ENCODE measurements around the gene CUL9. TPM values are rescaled to one million over a fixed set of nuclear protein-coding genes. Genes with fewer than 3 reads are reported as not detected.
"Not testable (repeated sequence)": the region's sequence is repeated elsewhere in the genome, so short reads cannot be mapped to it uniquely, and the experiment has no call there.

CUL9 gene
- 14.1 and 25.9 TPM in 2 replicates for total RNA-seq (ENCODE audit: low replicate concordance)

DNA sequence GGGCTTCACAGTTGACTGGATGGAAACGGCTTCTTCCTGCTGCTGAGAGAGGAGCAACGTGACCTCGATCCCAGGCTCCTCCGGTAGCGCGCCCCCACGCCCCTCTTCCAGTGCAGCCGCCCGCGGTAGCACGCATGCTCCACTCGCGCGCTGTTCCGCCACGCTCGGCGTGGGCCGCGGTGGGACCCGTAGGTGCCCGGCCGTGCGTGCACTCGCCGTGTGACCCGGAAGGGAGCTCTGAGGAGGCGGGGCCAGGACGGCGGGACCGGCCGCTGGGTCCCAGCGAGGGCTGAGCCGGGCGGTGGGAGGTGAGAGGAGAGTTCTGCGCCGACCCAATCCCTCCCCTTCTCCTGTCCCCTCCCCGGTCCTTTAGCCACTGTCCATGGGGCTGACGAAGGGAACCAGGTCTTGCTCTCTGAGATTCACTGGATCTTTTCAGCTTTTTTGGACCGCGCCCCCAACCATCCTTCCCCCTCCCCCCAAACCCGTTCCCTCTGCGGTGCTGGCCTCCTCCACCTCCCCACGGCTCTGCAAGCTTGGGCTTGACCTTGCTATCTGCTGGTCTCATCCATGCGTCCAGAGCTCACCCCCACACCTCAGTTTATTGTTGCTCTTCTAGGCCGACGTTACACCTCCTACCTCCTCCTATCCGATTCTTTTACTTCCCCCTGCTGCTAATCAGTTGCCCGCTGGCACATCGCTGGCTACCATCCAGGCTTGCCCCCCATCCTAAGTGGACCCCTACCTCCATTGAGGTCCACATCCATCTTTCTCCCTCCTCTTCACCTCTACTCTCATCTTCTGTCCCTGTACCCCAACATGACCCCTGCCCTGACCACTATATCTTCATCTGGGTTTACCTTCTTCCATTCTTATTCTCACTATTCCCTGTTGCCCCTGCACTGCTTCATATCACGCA lies at the start of gene CUL9:
Gene CUL9 (plus strand): TSS at position 255 of the 919 bp plus-strand sequence. CDS start 2,115 bp downstream, outside the sequence.
- Mint-ChIP-seq H3K36me3 (peaks cover 14% of the 10 kb centered on the region), H3K9me3 (no peaks in the 10 kb centered on the region), H3K4me3 (peak within 1 kb of the TSS; percentile 89), H3K27me3 (ENCODE audit: insufficient read depth, low read depth) (peaks cover 7% of the 10 kb centered on the region), H3K4me1 (peaks cover 20% of the 10 kb centered on the region), H3K27ac (peak within 1 kb of the TSS; percentile 23)
- Histone ChIP-seq H3K79me2 (ENCODE audit: low read depth) (no peaks in the 10 kb centered on the region), H2AFZ (replicated peaks) (peak within 1 kb of the TSS; percentile 69), H3K27ac (no peak within 1 kb of the TSS), H3K27me3 (no peaks in the 10 kb centered on the region), H3K4me3 (peak within 1 kb of the TSS; percentile 78), H3K4me1 (no peaks in the 10 kb centered on the region), H3K9me3 (ENCODE audit: low read depth) (no peaks in the 10 kb centered on the region), H3K4me2 (peak within 1 kb of the TSS; percentile 98), H3K9ac (peak within 1 kb of the TSS; percentile 48), H4K20me1 (ENCODE audit: low read depth) (no peaks in the 10 kb centered on the region), H3F3A (ENCODE audit: low read depth) (peaks cover 30% of the 10 kb centered on the region), H3K36me3 (no peaks in the 10 kb centered on the region)
- peak; percentile 77 for DNase-seq (ENCODE audit: low spot score)
- no peak for TF ChIP-seq EZH2phosphoT487 (IDR thresholded peaks at IDR 0.05)
- TF ChIP-seq EZH2 (IDR thresholded peaks at IDR 0.05), result no peak
- TF ChIP-seq CTCF (IDR thresholded peaks at IDR 0.05), result no peak

GRCh38 chr6:43138267-43138666 lies 43.7 kb upstream of the CUL9 start:
- Histone ChIP-seq H3K36me3 (no peaks in the 10 kb centered on the region), H3K27me3 (no peaks in the 10 kb centered on the region), H3K4me2 (no peak overlapping the region), H3K9ac (no peak overlapping the region), H3K27ac (no peak overlapping the region), H3F3A (ENCODE audit: low read depth) (peaks cover 8% of the 10 kb centered on the region), H3K4me3 (no peak overlapping the region), H3K79me2 (ENCODE audit: low read depth) (no peaks in the 10 kb centered on the region), H3K9me3 (ENCODE audit: low read depth) (no peaks in the 10 kb centered on the region), H2AFZ (replicated peaks) (no peak overlapping the region), H3K4me1 (no peaks in the 10 kb centered on the region), H4K20me1 (ENCODE audit: low read depth) (no peaks in the 10 kb centered on the region)
- Mint-ChIP-seq H3K9me3 (no peaks in the 10 kb centered on the region), H3K27me3 (ENCODE audit: insufficient read depth, low read depth) (peaks cover 2% of the 10 kb centered on the region), H3K27ac (no peak overlapping the region), H3K4me3 (no peak overlapping the region), H3K36me3 (peaks cover 7% of the 10 kb centered on the region), H3K4me1 (peaks cover 4% of the 10 kb centered on the region)
- TF ChIP-seq EZH2phosphoT487 (IDR thresholded peaks at IDR 0.05) (no peak), EZH2 (IDR thresholded peaks at IDR 0.05) (no peak), CTCF (IDR thresholded peaks at IDR 0.05) (no peak)
- no peak for DNase-seq (ENCODE audit: low spot score)

- H3K27ac Mint-ChIP-seq, H3K9ac ChIP-seq: not testable (repeated sequence)
These were observed 42.0 kb upstream of the CUL9 start for GRCh38 chr6:43139973-43140372.

GRCh38 chr6:43141644-43142043 lies 40.4 kb upstream of the CUL9 start:
- no peak overlapping the region for H2AFZ ChIP-seq (replicated peaks)

More at GRCh38 chr6:43139973-43140372, 42.0 kb upstream of the CUL9 start:
- H3K27me3 ChIP-seq; H3F3A ChIP-seq (ENCODE audit: low read depth); H2AFZ ChIP-seq (replicated peaks); H3K27me3 Mint-ChIP-seq (ENCODE audit: insufficient read depth, low read depth); H3K4me1 ChIP-seq; H3K79me2 ChIP-seq (ENCODE audit: low read depth); H3K9me3 ChIP-seq (ENCODE audit: low read depth); H3K4me3 Mint-ChIP-seq; H3K9me3 Mint-ChIP-seq; H3K27ac ChIP-seq; H3K36me3 ChIP-seq; H4K20me1 ChIP-seq (ENCODE audit: low read depth); DNase-seq (ENCODE audit: low spot score); H3K4me3 ChIP-seq; H3K4me2 ChIP-seq: not testable (repeated sequence)
- Mint-ChIP-seq H3K36me3 (peaks cover 10% of the 10 kb centered on the region), H3K4me1 (peaks cover 13% of the 10 kb centered on the region)

More at GRCh38 chr6:43141644-43142043, 40.4 kb upstream of the CUL9 start:
- H3K9me3 ChIP-seq (ENCODE audit: low read depth), result no peaks in the 10 kb centered on the region
- H3K27me3 Mint-ChIP-seq (ENCODE audit: insufficient read depth, low read depth), result peaks cover 2% of the 10 kb centered on the region
- no peak overlapping the region for H3K4me2 ChIP-seq
- peaks cover 13% of the 10 kb centered on the region for H3K4me1 Mint-ChIP-seq
- no peaks in the 10 kb centered on the region for H3K4me1 ChIP-seq
- H3K9ac ChIP-seq, result no peak overlapping the region
- no peak overlapping the region for H3K4me3 ChIP-seq
- H4K20me1 ChIP-seq (ENCODE audit: low read depth), result peaks cover 3% of the 10 kb centered on the region
- H3K27ac ChIP-seq, result no peak overlapping the region
- TF ChIP-seq EZH2 (IDR thresholded peaks at IDR 0.05), result no peak
- no peak for TF ChIP-seq EZH2phosphoT487 (IDR thresholded peaks at IDR 0.05)
- no peak for TF ChIP-seq CTCF (IDR thresholded peaks at IDR 0.05)
- no peak for DNase-seq (ENCODE audit: low spot score)
- no peaks in the 10 kb centered on the region for H3K36me3 ChIP-seq
- no peak overlapping the region for H3K4me3 Mint-ChIP-seq
- H3K36me3 Mint-ChIP-seq, result peaks cover 13% of the 10 kb centered on the region
- H3K27me3 ChIP-seq, result no peaks in the 10 kb centered on the region
- H3F3A ChIP-seq (ENCODE audit: low read depth), result peaks cover 9% of the 10 kb centered on the region
- H3K9me3 Mint-ChIP-seq, result no peaks in the 10 kb centered on the region
- no peak overlapping the region for H3K27ac Mint-ChIP-seq
- no peaks in the 10 kb centered on the region for H3K79me2 ChIP-seq (ENCODE audit: low read depth)

All from neural progenitor cell (in vitro differentiated cells).